Ishikawa (cell line): ENCODE measurements around the gene FMOD.

Source experiments
- CEBPB ChIP-seq: IDR thresholded peaks from 2 replicates; pipeline ENCODE4 v1.6.1; 2012
- CREB1 ChIP-seq: IDR thresholded peaks from 2 replicates; pipeline ENCODE4 v1.6.1; 2012; ENCODE audit warnings: low read depth
- EGR1 ChIP-seq: IDR thresholded peaks from 2 replicates; pipeline ENCODE4 v1.6.1; 2012
- EP300 ChIP-seq: IDR thresholded peaks from 2 replicates; pipeline ENCODE4 v1.6.1; 2012; ENCODE audit warnings: borderline replicate concordance
- FOXM1 ChIP-seq: IDR thresholded peaks from 2 replicates; pipeline ENCODE4 v1.6.1; 2012; ENCODE audit warnings: low read depth, borderline replicate concordance
- NFIC ChIP-seq: IDR thresholded peaks from 2 replicates; pipeline ENCODE4 v1.6.1; 2012
- RAD21 ChIP-seq: IDR thresholded peaks from 2 replicates; pipeline ENCODE4 v1.6.1; 2012; ENCODE audit warnings: low read depth
- TAF1 ChIP-seq: IDR thresholded peaks from 2 replicates; pipeline ENCODE4 v1.6.1; 2012; ENCODE audit warnings: low read depth, mild to moderate bottlenecking
- TCF12 ChIP-seq: IDR thresholded peaks from 2 replicates; pipeline ENCODE4 v1.6.1; 2012; ENCODE audit warnings: low read depth
- TEAD4 ChIP-seq: IDR thresholded peaks from 2 replicates; pipeline ENCODE4 v1.6.1; 2012
- YY1 ChIP-seq: IDR thresholded peaks from 2 replicates; pipeline ENCODE4 v1.6.1; 2012; ENCODE audit warnings: low read depth
- ZBTB7A ChIP-seq: IDR thresholded peaks from 2 replicates; pipeline ENCODE4 v1.6.1; 2012; ENCODE audit warnings: low read depth
- TF ChIP-seq, protein P1 (sequence below): IDR thresholded peaks from 2 replicates; pipeline ENCODE4 v1.6.1; 2012; ENCODE audit warnings: low read depth, mild to moderate bottlenecking
- TF ChIP-seq, protein P2 (sequence below): IDR thresholded peaks from 2 replicates; pipeline ENCODE4 v1.6.1; 2012
- TF ChIP-seq, protein P3 (sequence below): IDR thresholded peaks from 2 replicates; pipeline ENCODE4 v1.6.1; 2012

Gene FMOD

DNA sequence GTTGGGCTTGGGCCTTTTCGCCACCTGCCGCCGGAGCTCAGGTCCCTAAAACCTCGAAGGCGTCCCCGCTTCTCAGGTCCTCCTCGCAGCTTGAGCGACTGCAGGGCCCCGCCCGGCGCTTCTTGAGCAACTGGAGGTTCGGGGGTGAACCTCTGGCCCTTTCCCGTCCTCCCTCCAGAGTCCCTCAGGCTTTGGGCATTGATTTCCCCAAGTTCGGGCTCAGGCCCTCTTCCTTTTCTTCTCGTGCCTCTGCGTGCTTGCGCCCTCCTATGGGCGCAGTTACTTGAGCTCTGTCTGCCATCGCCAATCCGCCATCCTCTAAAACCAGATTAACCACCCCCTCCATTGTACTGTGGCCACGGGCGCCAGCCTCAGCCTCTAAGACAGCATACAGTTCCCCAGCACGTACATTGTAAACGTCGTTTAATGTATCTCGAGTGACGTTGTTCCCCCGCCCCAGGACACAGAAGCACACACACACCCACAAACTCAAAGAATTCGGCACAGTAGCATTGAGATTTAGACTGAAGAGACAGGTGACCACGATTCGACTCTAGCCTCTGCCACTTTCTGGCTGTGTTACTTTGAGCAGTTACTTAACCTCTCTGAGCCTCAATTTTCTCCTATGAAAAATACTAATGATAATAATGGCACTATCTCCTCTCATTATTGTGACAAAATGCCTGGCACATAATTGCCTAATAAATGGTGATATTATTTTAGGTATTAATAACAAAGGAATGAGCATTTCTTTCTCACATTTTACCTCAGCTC, 23.1 kb downstream of the FMOD start:
- TF ChIP-seq, protein P1, sequence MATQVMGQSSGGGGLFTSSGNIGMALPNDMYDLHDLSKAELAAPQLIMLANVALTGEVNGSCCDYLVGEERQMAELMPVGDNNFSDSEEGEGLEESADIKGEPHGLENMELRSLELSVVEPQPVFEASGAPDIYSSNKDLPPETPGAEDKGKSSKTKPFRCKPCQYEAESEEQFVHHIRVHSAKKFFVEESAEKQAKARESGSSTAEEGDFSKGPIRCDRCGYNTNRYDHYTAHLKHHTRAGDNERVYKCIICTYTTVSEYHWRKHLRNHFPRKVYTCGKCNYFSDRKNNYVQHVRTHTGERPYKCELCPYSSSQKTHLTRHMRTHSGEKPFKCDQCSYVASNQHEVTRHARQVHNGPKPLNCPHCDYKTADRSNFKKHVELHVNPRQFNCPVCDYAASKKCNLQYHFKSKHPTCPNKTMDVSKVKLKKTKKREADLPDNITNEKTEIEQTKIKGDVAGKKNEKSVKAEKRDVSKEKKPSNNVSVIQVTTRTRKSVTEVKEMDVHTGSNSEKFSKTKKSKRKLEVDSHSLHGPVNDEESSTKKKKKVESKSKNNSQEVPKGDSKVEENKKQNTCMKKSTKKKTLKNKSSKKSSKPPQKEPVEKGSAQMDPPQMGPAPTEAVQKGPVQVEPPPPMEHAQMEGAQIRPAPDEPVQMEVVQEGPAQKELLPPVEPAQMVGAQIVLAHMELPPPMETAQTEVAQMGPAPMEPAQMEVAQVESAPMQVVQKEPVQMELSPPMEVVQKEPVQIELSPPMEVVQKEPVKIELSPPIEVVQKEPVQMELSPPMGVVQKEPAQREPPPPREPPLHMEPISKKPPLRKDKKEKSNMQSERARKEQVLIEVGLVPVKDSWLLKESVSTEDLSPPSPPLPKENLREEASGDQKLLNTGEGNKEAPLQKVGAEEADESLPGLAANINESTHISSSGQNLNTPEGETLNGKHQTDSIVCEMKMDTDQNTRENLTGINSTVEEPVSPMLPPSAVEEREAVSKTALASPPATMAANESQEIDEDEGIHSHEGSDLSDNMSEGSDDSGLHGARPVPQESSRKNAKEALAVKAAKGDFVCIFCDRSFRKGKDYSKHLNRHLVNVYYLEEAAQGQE = no peak; the same call in 1 of the 2 replicates
- peak; percentile 57 for TF ChIP-seq YY1
- no peak for TF ChIP-seq FOXM1
- no peak for TF ChIP-seq NFIC
- TF ChIP-seq EP300 = no peak
- no peak; the same call in 1 of the 2 replicates for TF ChIP-seq TCF12
- TF ChIP-seq ZBTB7A = no peak
- TF ChIP-seq CREB1 = no peak; the same call in 1 of the 2 replicates
- TF ChIP-seq TAF1 = no peak
- TF ChIP-seq CEBPB = no peak
- no peak for TF ChIP-seq EGR1
- peak; percentile 29; the same call in 1 of the 2 replicates for TF ChIP-seq RAD21
- TF ChIP-seq, protein P2, sequence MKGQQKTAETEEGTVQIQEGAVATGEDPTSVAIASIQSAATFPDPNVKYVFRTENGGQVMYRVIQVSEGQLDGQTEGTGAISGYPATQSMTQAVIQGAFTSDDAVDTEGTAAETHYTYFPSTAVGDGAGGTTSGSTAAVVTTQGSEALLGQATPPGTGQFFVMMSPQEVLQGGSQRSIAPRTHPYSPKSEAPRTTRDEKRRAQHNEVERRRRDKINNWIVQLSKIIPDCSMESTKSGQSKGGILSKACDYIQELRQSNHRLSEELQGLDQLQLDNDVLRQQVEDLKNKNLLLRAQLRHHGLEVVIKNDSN = no peak
- peak; percentile 33; the same call in 1 of the 2 replicates for TF ChIP-seq TEAD4
- TF ChIP-seq, protein P3, sequence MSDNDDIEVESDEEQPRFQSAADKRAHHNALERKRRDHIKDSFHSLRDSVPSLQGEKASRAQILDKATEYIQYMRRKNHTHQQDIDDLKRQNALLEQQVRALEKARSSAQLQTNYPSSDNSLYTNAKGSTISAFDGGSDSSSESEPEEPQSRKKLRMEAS = peak; percentile 10; the same call in 1 of the 2 replicates

DNA sequence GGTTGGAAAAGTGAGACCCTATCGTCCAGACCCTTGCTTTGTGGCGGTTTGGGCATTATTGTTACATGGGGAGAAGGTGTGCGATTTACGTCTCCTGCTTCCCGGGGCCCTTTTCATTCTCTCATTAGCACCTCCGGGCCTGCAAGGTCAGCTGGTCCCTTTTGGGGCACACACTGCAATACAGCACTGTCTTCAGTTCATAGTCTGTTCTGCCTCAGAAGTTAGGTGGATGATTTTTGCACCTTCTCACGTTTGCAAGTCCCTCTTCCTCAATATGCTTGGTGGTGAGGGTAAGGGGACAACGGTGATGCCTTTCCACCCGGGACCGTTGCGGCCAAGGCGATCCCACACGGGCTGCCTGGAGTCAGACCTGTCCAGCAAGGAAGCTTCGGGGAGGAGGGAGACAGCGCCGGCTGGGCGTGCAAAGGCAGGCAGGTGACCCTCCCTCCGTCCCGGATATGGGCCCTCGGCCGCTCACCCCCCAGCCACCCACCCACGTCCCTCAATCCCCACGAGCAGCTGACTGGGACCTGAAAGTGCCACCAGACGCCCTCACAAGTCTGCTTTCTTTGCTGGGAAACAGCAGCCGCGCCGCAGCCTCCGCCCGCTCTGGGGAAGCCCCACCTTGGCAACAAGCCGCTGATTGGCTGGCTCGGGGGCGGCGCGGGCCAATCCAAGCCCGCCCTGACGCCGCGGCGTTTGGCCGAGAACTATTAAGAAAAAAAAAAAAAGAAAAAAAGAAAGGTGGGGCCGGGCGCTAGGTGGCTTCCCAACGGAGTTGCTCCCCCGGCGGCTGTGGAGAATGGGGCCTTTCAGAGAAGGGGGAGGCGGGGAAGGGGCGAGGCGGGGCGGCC, 23.9 kb downstream of the FMOD start:
- TF ChIP-seq EGR1 = peak; percentile 43; the same call in 1 of the 2 replicates
- TF ChIP-seq TCF12 = peak; percentile 54; the same call in 1 of the 2 replicates
- TF ChIP-seq, protein P1 = peak; percentile 25; the same call in 1 of the 2 replicates
- TF ChIP-seq, protein P3 = no peak; the same call in 1 of the 2 replicates
- TF ChIP-seq NFIC = peak; percentile 10; the same call in 1 of the 2 replicates
- TF ChIP-seq, protein P2 = no peak; the same call in 1 of the 2 replicates
- no peak for TF ChIP-seq ZBTB7A
- TF ChIP-seq CEBPB = no peak
- TF ChIP-seq YY1 = no peak
- no peak for TF ChIP-seq RAD21
- TF ChIP-seq TAF1 = peak; percentile 75
- TF ChIP-seq TEAD4 = no peak
- no peak for TF ChIP-seq CREB1
- peak; percentile 48; the same call in 1 of the 2 replicates for TF ChIP-seq FOXM1
- peak; percentile 62; the same call in 1 of the 2 replicates for TF ChIP-seq EP300

DNA sequence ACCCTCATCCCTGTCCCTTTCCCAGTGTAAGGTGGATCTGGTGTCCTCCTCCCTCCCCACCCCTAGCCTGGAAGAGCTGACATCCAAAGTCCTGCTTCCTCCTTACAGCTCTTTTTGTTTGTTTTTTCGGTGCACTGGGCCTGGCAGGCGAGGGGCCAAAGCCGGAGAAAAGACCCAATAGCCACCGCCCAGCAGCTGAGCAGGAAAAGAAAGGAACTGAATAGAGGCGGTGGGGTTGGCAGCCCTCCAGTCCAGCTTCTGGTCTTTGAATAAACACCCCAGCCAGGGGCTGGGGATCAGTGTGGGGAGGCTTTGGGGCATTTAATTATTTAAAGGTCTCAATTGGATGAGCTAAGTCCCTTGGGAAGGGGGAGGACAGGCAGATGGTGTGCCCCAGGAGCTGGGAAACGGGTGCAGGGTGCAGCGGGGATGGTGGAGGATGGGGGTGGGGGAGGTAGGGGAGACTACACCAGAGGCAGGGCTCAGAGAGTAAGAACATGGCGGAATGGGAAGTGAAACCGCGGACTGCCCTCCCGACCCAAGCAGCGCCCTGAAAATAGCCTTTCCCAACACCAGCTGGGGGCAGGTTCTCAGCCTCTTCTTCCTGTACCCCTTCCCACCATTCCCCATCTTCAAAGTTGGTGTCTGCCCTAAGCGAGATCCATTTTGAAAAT, 25.4 kb downstream of the FMOD start:
- no peak for TF ChIP-seq FOXM1
- TF ChIP-seq CEBPB = no peak
- TF ChIP-seq, protein P1 = no peak
- TF ChIP-seq, protein P2 = no peak
- no peak for TF ChIP-seq EGR1
- TF ChIP-seq NFIC = no peak
- TF ChIP-seq, protein P3 = no peak
- TF ChIP-seq TCF12 = no peak
- TF ChIP-seq CREB1 = no peak
- no peak for TF ChIP-seq YY1
- TF ChIP-seq TAF1 = no peak
- no peak for TF ChIP-seq RAD21
- no peak for TF ChIP-seq EP300
- no peak for TF ChIP-seq ZBTB7A
- TF ChIP-seq TEAD4 = no peak
